GM19043 (cell line): ENCODE measurements around the gene TKT.

Experiments
- ATAC-seq: cut with Tn5 transposase; IDR thresholded peaks from one replicate; pipeline ENCODE4 v1.9.1; 2021; ENCODE audit warnings: low read depth; ENCODE audit not compliant: unreplicated experiment

TKT gene

DNA sequence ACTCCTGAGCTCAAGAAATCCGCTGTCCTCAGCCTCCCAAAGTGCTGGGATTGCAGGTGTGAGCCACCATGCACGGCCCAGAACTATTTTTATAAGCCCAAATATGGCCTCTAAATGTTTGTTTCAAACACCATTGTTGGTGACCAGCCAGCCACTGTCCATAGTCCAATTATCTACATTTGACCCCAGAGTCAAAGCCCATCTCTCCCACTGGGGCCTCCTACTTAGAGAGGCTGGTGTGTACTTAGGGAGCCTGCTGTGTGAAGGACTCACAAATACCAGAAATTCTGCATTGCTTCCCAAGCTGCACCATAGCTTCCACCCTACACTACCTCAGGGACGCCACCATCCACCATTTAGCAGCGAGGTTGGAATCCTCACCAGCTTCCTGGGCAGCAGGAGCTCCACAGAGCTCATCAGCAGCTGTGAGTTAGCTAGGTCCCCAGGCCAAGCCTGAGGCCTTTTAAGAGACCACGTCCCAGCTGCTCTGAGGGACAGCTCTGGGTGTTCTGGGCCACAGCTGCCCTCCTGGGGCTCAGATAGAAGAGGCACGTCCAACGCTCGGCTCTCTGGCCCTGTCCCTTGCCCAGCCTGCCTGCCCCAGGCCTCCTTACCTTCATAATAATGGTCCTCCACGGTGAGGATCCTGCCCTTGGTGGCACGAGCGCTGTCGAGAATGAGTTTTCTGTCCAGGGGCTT, 29.5 kb downstream of the TKT start:
- no peak for ATAC-seq

DNA sequence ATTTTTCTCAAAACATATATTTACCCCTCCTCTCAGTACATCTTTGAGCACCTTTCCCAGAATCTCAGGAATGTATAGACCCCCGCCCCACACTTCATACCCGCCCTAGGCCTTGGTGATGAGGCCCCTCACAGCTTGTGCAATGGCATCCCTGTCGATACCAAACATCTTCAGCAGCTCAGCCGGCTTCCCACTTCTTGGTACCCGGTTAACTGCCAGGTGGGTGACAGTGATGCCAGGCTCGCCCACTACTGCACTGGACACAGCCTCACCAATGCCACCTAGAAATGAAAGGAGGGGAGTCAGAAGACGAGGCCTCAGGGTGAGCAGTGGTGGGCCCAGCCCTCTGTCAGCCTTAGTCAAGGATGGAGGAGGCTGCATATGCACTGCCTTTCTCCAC, 30.2 kb downstream of the TKT start:
- ATAC-seq: no peak

DNA sequence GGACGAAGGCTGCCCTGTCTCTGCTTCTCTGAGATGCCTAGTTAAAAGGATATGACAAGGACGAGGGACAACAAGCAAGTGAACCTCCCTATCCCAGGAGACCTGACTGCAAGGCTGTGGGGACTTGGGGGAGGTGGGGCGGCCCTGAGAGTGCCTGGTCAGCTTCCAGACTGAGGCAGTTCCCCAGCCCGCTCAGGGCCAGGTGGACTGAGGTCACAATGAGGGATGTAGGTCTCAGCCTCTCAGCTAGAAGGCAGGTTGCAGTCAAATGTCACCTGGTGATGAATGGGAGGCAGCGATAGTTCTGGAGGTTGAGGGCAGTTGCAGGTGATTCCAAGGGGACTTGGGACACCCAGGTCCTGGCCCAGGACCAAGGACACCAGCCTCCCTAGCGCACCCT, 30.6 kb downstream of the TKT start:
- ATAC-seq: no peak

DNA sequence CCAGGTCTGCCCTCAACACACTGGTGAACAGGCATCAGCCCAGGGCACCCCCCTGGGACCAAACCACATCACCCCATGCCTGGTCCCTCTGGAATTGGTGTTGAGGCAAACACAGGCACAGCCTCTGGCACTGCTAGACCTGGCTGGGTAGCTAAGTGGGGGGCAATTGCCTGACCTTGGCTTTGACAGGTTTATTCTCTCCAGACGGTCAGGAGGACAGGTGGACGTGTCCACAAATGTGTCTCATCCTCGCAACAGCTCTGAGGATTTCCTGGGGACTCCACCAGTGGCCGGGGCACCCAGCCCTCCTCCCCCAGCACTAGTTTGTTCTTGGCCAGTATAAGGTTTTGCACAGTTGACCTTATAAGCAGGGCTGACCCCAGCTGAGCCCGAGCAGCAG, 31.3 kb downstream of the TKT start:
- ATAC-seq: no peak

DNA sequence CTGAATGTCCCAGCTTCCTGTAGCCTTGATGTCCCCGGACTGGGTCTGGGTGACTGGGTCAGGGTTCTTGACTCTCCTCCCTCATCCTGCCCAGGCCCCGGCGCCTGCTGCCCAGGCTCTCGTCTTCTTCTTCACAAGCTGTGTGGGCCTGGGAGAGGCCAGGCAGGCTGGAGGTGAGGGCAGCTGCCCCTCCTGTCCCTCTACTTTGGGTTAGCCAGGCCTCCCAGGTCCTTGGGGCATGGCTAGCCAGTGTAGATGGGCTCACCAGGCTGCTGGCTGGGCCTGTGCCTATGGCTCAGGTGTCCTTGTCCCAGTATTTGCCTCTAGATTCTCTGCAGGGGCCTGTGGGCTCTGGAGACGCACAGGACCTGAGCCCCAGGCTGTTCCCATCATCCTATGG, 31.8 kb downstream of the TKT start:
- ATAC-seq: no peak

DNA sequence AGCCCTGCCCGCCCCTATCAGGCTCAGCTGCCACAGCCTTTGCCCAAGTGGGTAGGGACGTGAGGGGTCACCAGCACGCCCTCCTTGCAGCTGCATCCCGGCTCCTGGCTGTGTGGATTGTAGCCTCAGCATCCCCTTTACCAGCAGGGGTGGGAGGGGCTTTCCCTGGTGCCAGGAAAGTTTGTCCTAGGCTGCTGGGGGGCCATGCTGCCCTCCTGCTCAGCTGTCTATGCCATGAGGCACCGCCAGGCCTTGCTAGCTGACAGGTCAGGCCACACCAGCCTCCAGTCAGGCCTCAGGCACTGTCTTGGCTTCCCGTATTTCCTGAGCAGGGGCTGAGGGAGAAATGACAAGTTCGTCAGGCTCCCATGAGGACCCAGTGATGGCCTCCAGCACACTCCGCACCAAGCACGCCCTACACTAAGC, 32.3 kb downstream of the TKT start:
- no peak for ATAC-seq

DNA sequence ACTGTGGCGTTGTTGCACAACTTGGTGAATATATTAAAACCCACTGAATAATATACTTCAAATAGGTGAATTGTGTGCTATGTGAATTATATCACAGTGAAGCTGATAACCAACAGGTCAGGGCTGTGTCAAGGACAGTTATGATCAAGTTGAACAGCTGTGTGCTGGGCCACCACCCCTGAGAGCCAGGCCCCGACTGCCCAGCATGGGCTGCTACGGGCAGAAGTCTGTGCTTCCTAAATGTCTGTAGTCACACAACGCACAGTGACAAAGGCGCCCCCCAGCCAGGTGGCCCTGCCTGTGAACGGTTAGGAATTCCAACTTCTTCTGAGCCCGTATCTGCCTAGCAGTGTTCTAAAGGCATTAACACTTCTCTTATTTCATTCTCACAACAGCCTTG, 32.8 kb downstream of the TKT start:
- no peak for ATAC-seq

DNA sequence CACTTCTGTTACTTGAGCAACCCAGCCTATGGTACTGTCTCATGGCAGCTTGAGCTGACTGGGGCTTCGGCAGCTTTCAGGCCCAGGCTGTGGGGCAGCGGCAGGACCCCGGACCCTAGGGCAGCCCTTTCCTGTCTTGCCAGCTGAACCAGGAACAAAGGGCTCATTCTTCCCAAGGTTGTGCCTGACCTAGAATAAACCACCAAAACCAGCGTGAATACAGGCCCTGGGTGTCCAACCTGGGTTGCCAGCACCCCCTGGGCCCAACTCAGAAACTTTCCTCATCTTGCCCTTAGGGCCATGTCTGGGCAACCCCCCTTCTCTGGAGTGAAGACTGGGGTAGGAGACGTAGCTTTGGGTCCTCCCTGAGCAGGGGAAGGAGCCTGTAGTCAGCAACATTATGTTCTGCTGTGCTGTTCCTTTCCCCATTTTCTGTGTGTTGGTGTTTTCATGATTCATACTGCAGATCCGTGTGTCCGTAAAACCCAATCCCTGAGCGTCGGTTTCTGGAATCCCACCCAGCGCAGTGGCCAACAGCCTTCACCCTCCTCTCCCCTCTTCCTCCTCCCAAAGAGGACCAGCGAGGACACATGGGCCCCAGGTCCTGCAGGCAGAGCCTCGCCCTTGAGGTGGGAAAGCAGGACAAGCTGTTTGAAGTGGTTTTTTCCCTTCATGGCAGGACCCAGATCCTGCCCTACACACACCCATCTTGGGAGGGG, 33.5 kb downstream of the TKT start:
- ATAC-seq: no peak

DNA sequence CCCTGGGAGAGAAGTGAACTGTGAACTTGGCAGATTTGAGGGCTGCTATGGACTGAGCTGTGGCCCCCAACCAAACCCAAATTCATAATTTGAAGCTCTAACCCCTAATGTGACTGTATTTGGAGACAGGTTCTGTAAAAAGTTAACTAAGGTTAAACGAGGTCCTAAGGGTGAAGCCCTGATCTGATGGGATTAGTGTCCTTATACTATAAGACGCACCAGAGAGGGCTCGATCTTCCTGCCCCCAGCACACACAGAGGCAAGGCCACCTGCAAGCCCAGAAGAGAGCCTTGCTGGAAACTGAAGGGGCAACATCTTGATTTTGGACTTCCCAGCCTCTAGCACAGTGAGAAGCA, 34.0 kb downstream of the TKT start:
- ATAC-seq: no peak

DNA sequence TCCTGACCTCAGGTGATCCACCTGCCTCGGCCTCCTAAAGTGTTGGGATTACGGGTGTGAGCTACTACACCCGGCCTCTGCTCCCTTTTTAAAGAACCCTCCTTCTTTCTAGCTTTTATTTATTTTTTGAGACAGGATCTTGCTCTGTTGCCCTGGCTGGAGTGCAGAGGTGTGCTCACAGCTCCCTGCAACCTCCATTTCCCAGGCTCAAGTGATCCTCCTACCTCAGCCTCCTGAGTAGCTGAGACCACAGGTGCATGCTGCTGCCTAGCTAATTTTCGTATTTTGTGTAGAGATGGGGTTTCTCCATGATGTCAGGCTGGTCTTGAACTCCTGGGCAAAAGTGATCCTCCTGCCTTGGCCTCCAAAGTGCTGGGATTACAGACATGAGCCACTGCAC, 34.5 kb downstream of the TKT start:
- no peak for ATAC-seq

DNA sequence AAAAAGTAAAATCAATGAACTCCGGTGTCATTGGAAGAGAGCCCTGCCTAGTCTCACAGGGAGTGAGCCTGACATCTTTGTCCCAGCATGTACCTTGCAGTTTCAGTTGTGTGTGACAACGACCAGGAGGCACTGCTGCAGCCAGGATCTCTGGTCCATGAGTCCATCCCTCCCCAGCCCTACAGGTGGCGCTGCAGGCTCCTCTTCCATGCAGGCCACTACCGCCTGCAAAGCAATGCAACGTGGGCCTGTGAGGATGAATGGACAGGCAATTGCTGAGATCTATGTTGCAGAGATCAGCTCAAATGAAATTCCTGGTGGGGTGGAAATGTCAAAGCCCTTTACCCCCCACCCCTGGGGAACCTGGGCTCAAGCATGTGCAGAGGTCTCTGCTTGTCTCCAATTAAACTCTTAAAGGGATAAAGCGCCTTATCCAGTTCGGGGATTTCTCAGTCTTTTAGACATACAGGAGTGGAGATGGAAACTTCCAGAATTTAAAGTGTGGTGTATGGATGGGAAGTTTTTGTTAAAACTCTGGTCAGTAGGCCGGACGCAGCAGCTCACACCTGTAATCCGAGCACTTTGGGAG, 35.8 kb downstream of the TKT start:
- ATAC-seq: peak; percentile 85

DNA sequence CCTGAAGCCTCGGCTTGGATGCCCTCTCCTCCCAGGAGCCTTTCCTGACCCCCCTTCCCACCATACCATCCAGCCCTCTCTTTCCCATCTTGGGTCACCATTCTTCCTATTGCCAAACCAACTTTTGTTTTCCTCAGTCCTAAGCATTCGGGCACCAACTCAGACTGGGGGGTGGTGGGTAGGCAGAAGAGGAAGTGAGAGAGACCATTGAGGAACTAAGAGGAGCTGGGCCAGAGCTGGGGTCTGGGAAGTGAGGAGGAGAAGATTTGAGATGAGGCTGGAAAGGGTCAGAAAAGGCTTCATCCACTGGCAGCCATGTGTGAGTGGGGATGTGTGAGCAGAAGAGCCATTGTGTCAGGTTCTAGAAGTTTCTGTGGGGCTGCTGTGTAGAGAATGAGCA, 37.7 kb downstream of the TKT start:
- no peak for ATAC-seq

DNA sequence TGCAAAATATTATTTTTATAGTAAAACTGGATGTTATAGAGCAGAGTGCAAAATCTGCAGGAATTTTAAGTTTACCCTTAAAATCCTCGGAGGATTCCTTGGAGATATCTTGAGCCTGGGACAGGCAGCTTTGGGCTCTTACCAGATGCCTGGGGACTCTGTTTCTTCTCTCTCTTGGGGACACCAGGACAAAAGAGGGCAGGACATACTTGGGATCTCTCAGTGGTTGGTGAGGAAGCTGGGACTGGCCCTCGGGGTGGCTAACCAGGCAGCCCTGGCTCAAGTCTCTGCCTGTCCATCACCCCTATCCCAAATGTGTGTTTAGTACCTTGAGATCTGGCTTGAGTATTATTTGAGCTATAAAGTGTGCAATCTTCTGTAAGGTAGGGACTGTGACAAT, 38.6 kb downstream of the TKT start:
- no peak for ATAC-seq

DNA sequence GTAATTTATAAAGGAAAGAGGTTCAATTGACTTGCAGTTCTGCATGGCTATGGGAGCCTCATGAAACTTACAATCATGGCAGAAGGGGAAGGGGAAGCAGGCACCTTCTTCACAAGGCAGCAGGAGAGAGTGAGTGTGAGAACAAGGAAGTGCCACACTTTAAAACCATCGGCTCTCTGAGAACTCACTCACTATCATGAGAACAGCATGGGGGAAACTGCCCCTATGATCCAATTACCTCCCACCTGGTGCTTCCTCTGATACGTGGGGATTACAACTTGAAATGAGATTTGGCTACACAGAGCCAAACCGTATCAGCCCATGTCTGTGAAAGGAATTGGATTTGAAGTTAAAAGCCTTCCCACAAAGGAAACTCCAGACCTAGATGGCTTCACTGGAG, 39.1 kb downstream of the TKT start:
- ATAC-seq: no peak

DNA sequence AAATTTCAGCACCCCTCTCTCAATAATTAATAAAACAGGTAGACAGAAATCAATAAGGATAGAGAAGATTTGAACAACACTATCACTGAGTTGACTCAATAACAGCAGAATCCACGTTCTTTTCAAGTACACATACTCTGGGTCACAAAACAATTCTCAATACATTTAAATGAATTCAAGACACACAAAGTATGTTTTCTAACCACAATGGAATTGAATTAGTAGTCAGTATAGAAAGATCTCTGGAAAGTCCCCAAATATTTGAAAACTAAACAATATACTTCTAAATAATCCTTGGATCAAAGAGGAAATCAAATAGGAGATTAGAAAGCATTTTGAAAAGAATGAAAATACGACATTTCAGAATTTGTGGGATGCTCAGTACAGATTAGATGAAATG, 40.0 kb downstream of the TKT start:
- ATAC-seq: no peak

DNA sequence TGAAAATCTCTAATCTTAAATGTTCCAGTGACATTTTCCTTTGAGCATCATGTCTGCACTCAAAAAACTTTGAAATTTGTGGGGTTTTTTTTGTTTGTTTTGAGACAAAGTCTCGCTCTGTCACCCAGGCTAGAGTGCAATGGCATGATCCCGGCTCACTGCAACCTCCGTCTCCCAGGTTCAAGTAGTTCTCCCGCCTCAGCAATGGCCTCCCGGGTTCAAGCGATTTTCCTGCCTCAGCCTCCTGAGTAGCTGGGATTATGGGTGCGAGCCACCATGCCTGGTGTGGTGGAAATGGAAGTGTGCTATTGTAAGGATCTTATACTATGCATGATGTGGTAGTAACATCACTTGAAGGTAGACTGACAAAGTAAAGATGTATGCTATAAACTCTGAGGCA, 42.5 kb downstream of the TKT start:
- ATAC-seq: no peak

DNA sequence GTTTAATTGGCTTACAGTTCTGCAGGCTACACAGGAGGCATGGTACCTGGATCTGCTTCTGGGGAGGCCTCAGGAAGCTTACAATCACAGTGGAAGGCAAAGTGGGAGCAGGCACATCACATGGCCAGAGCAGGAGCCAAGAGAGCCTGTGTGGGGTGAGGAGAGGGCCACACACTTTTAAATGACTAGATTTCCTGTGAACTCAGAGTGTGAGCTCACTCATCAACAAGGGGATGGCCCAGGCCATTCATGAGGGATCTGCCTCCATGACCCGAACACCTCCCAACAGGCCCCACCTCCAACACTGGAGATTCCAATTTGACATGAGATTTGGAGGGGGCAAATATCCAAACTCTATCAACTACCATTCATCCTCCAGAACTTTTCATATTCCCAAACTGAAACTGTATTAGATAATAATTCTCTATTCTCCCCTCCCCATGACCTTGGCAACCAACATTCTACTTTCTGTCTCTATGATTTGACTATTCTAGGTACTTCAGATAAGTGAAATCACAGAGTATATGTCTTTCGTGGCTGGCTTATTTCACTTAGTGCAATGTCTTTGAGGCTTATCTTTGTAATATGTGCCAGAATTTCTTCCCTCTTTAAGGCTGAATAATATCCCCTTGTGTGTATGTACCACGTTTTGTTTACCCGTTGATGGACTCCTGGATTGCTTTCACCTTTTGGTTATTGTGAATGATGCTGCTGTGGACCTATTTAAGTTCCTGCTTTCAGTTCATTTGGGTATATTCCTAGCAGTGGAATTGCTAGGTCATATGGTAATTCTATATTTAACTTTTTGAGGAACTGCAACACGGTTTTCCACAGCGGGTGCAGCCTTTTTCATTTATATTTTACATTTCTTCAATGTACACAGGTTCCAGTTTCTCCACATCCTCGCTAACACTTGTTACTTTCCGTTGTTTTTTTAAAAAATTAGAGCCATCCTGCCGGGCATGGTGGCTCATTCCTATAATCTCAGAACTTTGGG, 43.8 kb downstream of the TKT start:
- ATAC-seq: no peak

DNA sequence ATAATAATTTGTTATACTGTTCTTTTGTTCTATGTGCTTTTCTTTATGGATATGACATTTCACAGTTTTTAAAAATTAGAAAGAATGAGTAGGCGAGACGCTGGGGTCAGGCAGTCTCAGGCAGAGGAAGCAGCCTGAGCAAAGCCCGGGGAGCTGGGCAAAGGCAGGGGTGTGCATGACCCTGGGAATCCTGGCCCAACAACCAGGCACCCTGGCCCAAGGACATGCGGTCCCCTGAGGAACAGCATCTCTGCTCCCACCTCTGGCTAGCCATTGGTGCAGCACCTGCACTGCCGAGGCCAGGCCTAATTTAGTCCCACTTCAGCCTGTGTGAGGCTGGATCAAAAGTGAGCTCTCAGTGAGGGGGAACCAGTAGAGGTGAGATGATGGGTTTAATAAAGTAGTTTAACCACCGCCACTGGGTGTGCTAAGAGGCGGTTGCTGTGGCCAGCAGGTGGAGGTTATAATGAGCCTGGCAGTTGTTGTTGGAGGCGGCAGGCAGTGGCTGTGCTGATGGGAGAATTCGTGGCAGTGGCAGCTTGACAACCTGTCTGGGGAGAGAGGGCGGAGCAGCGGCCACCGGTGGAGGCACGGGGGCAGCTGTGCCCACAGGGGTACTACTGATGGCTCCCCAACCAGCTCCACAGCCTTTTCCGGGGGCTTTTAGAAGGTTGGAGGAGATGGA, 53.3 kb downstream of the TKT start:
- no peak for ATAC-seq

DNA sequence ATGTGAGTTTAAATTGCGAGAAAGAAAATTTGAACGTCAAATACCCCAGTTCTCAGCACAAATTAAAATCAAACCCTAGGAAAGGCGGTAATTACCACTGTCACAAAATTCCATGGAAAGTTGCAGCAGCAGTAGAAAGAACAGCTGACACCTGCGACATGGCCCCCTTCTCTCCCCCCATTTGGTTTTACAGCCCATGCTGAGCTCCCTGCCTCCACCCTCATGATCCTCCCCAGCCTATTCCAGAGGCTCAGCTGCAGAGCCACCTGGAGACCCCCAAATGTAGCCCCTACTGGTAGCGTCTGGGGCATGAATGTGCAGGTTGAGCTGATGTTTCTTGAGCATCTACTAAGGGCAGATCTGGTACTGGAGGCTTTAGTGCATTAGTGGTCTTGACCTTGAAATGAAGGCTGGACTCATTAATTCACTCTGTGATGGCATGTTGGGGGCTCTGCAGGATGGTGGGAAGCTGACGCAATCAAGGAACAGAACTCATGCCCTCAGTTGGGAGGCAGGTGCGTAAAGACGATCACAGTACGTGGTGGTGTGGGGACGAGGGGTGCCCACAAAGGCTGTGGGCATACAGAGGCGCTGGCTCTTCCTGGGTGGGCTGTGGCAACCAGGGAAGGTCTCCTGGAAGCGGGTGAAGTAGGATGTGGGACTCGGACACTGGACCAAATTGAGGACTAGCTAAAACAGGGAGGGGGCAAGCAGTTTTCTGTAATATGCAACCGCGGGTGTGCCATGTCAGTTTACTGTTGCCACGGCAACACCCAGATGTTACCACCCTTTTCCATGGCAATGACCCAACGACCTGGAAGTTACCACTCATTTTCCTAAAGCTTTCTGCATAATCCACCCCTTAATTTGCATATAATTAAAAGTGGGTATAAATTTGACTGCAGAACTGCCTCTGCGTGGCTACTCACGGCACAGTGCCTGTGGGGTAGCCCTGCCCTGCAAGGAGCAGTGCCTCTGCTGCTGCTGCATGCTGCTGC, 55.0 kb downstream of the TKT start:
- ATAC-seq: no peak
